ENCODE measurements around the gene GATAD2B.

GATAD2B gene

GRCh38 chr1:153827168-153827964 is 95.4 kb downstream of the GATAD2B start:
- no peak for DNase-seq

DNA sequence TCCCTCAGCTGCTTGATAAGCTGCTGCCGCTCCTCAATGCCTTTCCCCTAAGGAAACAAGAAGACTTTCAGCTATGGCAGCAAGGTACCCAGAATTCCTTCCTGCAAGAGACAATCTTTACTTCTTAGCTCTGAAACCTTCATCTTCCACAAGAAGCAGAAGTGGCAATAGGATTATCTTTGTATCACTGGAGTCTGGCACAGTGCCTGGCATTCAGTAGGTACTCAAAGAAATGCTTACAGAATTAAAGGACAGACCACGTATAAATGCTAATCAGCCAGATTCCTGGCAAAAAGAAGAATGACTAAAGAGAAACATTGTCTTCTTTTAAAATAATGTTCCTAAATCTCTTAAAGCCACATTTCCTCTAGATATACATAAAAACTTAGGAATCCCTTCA is 103.9 kb downstream of the GATAD2B start:
- DNase-seq: no peak

DNA sequence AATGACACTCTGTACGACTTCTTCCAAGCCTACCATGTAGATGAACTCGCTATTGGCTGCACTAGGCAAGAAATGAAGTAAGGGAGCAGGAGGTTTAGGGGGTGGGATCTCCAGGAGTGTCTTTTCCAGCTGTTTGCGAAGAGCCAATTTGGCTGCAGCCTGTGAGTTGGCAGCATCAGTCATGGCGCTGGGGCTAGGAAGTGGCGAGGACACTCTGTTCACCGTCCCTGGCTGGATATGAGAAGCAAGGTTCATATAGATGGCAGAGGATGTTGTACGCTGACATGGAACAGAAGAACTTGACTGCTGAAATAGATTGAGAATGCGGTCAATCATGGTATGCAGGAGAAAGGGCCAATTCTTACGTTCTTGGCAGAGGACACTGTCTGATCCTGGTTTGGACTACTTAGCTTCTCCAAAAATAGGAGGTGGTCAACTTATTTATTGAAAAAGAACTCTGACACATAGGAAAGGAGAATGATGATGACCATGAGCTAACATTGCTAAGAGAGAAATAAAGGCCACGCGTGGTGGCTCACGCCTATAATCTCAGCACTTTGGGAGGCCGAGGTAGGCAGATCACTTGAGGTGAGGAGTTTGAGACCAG is 106.4 kb downstream of the GATAD2B start:
- no peak for DNase-seq

DNA sequence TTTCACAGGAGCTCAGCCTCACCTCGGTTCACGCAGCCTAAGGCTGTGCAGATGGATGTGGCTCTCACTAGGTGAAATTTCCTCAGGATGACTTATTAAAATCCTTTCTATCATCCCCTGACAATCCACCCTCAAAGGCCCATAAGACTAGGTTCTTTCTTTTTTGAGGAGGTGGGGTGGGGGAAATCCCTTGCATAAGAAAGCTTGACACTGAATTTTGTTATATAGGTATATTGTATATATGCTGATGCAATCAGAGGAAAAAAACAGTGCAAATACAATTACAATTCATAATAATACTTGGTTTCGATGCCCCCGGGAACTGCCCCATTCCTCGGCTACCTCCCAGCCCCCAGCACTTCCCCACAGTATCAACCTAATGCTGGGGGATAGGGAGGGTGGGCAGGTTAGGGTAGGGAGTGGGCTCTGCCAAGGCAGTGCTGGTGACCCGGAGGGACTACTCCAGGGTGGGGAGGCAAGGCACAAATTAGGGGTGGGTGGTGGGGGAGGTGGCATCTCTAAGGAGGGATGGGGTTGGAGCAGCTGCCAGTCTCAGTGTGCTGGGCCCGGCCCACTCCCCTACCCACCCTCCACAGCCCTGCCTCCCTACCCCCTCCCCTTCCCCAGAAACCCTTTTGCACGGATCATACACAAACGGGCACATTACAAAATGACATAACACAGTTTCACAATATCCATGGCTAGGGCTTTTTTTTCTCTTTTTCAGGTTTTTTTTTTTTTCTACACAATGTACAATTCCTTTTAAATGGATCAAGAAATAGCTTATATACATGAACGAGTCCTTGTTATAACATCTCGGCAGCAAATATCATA is 116.7 kb downstream of the GATAD2B start:
- no peak for DNase-seq

GRCh38 chr1:153805042-153805745 is 117.6 kb downstream of the GATAD2B start:
- no peak for DNase-seq

- no peak for DNase-seq
Observed at GRCh38 chr1:153804112-153804511, 118.7 kb downstream of the GATAD2B start.

DNA sequence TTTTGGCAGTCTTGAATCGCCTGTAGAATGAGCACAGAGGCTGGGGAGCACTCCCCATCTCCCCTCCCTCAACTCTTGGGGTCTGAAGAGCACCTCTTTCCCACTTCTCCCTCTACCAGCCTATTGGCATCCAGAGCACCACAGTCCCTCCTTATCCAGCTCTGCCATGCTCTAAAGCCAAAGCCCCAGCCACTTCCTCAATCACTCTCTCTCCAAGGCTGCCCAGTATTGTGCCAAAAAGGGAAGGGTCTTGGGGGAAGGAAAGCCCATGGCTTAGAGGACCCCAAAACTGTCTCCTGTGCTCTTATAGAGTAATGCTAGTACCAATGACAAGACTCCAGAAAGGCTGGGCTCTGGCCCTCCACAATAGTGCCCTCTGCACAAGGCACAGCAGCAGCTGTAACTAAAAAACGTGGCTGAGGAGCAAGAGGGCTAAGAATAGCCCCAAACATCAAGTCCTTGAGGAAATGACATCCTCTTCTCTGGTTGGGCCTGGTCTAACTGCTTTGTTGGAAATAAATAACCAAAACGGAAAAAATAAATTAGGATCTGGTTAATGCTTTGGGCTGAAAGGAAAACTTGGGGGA is 119.2 kb downstream of the GATAD2B start:
- no peak for DNase-seq

DNA sequence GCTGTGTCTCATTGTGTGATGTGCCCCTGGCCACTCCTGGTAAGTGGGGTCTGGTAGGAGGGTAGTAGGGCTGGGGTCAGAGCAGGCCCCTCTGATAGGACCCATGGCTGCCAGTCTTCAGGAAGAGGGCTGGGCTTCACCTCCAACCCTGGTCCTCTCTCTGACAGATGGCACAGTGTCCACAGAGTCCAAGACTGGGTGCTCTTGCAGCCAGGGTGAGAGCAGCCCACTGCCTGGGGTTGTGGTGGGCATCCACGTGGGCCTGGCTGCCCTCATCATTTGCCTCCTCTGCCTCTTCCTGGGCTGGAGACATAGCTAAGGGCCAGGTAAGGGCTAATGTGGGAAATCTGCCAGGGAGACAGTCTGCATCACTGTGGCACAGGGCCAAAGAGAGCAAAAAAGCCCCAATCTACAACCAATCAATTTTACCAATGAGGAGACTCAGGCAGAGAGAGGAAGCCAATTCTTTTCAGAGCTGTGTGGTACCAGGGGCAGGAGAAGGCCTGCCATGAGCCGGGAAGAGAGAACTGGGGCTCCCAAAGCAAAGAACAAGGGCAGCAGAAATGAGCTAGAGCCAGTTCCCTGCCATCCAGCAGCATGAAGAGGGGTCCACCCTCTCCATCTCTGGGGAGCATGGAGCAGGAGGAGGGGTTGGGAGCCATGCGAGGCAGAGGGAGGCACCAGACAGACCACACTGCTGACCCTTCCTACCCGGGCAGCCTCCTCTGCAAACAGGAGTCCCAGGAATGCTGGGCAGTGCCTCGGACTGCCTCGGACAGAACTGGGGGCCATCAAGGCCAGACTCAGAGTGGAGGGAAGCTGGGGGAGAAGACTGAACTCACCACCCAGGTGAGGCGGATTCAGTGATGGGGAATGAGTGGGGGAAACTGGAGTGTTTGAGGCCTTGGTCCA is 120.7 kb downstream of the GATAD2B start:
- no peak for DNase-seq

DNA sequence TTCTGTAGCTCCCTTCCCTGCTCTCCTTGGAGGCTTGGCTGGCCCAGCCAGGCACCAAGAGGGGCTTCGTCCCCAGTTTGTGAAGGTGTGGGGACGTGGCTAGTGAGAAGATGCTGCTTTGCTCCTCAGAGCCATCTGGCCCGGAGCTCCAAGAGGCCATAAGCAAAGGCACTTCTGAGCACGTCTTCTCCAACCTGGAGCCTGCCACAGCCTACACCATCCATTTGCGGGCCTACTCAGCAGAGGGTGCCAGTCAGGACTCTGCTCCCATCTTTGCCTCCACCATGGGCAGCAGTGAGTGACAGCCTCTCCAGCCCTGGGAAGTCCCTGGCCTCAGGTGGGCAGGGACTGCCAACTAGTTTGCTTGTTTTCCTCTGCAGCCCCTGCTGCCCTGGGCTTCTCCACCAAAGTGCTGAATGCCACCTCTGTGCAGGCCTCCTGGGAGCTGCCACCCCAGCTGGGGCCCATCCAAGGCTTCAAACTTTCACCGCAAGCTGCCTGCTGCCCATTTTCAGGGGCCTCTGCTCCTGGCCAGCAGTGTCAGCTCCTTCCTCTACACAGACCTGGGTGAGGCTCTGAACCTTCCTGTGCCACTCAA is 121.6 kb downstream of the GATAD2B start:
- DNase-seq: no peak

DNA sequence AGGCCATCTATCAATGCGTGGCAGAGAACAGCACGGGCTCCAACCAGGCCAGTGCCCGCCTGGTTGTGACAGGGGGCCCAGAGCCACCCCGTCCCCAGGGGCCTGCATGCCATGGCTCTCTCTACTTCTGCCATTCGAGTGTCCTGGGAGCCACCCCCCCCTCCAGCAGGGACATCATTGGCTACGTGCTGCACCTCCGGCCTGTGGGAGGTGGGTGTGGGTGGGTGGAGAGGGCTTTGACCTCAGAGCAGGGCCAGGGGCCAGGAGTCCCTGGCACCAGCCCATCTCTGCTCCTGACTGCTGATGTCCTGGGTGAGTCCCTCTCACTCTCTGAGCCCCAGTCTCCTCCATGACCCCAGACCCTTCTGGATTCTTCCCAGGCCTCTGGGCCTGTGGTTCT is 122.3 kb downstream of the GATAD2B start:
- DNase-seq: no peak

- DNase-seq: no peak
Observed at GRCh38 chr1:153799566-153800465, 123.0 kb downstream of the GATAD2B start.

GRCh38 chr1:153799016-153799415 is 123.8 kb downstream of the GATAD2B start:
- no peak for DNase-seq

DNA sequence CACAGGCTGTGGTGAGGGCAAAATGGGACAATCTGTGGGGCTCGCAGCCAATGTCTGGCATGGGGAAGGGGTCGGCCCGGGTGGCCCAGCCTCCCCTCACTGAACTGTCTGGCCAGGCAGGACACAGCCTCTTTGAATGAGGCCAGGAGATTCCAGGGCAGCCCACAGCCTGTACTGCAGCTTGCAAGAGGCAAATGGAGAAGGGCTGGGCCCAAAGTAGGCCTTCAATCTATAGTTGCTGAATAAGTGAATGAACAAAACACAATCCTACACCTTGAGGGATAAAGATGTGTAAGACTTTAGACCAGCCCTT is 124.3 kb downstream of the GATAD2B start:
- no peak for DNase-seq

DNA sequence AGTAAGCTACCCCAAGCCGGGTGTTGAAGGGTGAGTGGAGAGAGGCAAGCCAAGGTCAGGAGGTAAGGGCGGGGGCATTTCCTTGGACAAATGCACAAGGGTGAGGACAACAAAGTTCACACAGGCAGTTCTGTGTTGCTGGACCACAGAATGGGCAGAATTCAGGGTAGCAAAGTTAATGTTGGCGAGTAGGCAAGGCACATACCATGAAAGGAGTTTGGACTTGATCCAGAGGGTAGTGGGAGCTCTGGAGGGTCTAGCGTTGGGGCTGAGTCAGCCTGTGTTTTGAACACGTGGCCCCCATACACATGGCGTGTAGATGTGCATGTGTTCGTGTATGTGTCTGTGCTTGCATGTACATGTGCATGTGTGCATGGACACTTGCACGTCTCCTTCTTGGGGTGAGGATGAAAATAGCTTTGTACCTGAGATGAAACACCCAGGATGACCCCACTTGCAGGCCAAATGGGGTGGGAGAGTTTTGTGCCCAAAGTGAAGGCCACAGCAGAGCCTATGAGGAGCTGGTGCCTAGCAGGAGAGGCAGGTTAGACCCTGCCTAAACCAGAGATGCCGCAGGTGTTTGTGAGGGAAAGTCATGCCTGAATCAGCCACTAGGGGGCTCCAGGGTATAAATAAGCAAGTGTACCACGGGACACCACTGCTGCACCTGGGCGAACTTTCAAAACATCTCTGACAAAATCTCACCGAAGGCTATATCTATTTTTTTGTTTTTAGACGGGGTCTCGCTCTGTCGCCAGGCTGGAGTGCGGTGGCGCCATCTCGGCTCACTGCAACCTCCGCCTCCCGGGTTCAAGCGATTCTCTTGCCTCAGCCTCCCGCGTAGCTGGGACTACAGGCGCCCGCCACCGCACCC is 125.7 kb downstream of the GATAD2B start:
- no peak for DNase-seq

DNA sequence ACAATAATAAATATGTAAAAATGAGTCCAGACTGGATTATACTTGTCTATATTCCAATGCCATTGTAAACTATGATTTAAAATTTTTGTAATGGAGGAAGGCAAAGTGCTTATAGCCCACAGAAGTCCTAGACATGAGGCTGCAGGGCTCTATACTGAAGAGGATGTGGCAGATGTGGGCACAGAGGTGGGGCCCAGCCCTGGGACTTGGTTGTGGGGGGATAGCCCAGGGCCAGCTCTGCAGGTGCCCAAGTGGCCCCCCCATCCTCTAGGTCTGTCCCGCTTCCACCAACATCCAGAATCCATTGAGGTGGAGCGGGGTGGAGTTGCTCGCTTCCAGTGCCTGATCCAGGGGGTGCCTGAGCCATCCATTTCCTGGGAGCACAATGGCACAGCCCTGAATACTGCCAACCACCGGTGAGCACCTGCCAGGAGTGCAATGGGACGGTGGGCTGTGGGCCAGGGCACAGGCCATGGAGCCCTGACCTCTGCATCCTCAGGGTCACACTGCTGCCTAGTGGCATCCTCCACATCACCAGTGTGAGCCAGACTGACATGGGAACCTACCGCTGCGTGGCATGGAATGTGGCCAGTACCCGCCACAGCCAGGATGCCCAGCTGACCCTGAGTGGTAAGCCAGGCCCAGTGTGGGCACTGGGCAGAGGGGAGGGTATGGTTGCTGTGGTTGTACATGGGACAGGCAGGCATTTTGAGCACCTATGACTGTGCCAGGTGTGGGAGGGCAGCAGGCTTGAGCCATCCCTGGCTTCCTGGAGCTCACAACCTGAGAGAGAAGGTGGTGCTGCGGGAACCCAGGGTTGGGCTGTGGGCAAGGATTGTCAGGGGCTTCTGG is 126.6 kb downstream of the GATAD2B start:
- DNase-seq: no peak

DNA sequence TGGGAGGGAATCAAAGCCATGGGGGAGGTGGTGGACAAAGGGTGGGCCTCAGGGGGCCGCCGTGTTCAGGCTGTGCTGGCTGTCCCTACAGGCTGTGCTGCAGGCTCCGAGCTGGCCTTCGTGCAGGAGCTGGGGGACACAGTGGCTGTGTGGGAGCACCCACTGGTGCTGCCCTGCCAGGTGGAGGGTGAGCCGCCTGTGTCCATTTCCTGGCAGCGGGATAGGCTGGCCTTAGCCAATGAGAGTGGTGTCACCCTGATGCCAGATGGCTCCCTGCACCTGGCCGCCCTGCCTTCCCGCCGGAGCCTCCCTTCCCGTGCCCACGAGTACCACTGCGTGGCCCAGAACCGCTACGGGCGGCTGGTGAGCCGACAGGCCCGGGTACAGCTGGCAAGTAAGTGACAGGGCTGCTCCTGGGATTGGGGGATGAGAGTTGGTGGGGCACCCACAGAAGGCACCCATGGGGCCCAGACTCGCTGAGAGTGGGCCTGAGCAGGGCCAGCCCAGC is 127.4 kb downstream of the GATAD2B start:
- DNase-seq: no peak

DNA sequence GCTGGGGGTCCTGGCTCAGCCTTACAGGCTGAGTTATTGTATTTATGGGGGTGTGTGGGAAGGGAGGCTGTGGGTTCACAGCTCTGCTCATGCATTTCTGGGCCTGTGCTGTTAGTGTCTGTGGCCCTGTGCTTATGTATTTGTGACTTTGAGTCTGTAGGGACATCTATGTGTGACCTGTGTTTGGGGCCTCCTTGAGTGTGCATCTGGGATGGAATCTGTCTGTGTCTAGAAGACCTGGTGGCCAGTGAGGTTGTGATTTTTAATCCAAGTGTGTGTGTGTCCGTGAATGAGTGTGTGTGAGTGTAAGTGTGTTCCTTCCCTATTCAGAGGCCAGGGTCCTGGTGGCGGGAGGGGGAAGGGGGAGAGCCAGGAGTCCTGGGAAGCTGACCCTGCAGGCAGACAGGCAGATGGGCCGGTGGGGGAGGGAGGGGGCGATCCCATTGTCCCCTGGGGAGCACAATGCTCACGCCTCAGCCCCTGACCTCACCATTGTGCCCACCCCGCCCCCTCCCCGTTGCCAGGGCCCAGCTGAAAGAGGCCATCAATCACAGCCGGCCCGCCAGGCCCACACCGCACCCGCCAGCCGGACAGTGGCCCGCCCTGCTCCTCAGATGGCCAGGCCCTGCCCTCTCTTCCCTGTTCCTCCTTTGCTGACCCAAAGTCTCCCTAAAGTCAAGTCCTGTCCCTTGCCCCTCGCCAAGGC is 128.0 kb downstream of the GATAD2B start:
- DNase-seq: no peak
